Lung (tissue), 16 donors: ENCODE results near the gene DNAH9. TPM values are rescaled to one million over a fixed set of nuclear protein-coding genes. Genes with fewer than 3 reads are reported as not detected.

Experiments
- ATAC-seq: fragments of 200-7000 bp; cut with Tn5 transposase; one replicate; pipeline ENCODE4 v1.9.1; 2020; ENCODE audit warnings: moderate number of reproducible peaks; ENCODE audit not compliant: insufficient read depth, low FRiP score
- DNase-seq, 3 donors: peaks; one replicate each; pipeline ENCODE4 v3.0.0-alpha.2; 2013 to 2017
- H3K27ac ChIP-seq, 2 donors: one replicate each; pipeline ENCODE4 v1.5.1; 2013; ENCODE audit warnings: mild to moderate bottlenecking in 2 of 2, moderate library complexity in 2 of 2, control low read depth in 1 of 2, inconsistent platforms in 1 of 2, low read depth in 1 of 2, low read length in 1 of 2
- H3K27me3 ChIP-seq, 3 donors: one replicate each; pipeline ENCODE4 v1.5.1; 2013; ENCODE audit warnings: low read length in 2 of 3; ENCODE audit not compliant: control insufficient read depth in 3 of 3, insufficient read depth in 3 of 3
- H3K36me3 ChIP-seq, 4 donors: one replicate each; pipeline ENCODE4 v1.5.1; 2013; ENCODE audit warnings: low read length in 4 of 4, mild to moderate bottlenecking in 1 of 4, moderate library complexity in 1 of 4; ENCODE audit not compliant: control insufficient read depth in 4 of 4, insufficient read depth in 4 of 4
- H3K4me1 ChIP-seq, 5 donors: one replicate each; pipeline ENCODE4 v1.5.1; 2013; ENCODE audit warnings: low read length in 5 of 5, mild to moderate bottlenecking in 2 of 5, moderate library complexity in 1 of 5; ENCODE audit not compliant: control insufficient read depth in 5 of 5, insufficient read depth in 5 of 5
- H3K4me3 ChIP-seq: one replicate; pipeline ENCODE4 v1.5.1; 2013; ENCODE audit warnings: mild to moderate bottlenecking, control low read depth, moderate library complexity
- H3K9ac ChIP-seq, 2 donors: one replicate each; pipeline ENCODE4 v1.5.1; 2013; ENCODE audit warnings: low read length in 2 of 2, control low read depth in 1 of 2; ENCODE audit not compliant: insufficient read depth in 1 of 2
- H3K9me3 ChIP-seq, 4 donors: one replicate each; pipeline ENCODE4 v1.5.1; 2013; ENCODE audit warnings: low read length in 3 of 4, mild to moderate bottlenecking in 1 of 4, moderate library complexity in 1 of 4; ENCODE audit not compliant: control insufficient read depth in 4 of 4, insufficient read depth in 3 of 4
- WGBS, 2 donors: extraction: QIAGEN DNeasy Blood & Tissue Kit; methylation state at CpG; one replicate each; pipeline ENCODE4 v1.1.7; 2013; 5-methylcytosine and 5-hydroxymethylcytosine counted together
- long read RNA-seq, 5 donors: transcript quantifications; one replicate each; lab custom pipeline, GENCODE V29; 2026
- polyA plus RNA-seq, 2 donors: library from polyadenylated mRNA; stranded (reverse); fragments of 200-250 nt; gene quantifications; one replicate each; pipeline ENCODE4 v1.2.1, GENCODE V29; 2013
- total RNA-seq, 2 donors: library from RNA; depleted of rRNA in 1 of 2; stranded (reverse); fragments of >200 nt in 1 of 2; gene quantifications; one replicate each; pipeline ENCODE4 v1.2.1, GENCODE V29; 2014 to 2021
- TF ChIP-seq, protein P1 (sequence below): IDR thresholded peaks from 2 replicates; pipeline ENCODE4 v1.5.1; 2012; ENCODE audit warnings: mild to moderate bottlenecking; ENCODE audit errors: control extremely low read depth, extremely low read depth
- donor health status: control.
- donor health status: control.
- donor health status: Bipolar disorder and iron deficiency.
- donor health status: healthy.
- donor health status: DM: yes; HTN: yes; CAD: no.

Gene DNAH9, protein sequence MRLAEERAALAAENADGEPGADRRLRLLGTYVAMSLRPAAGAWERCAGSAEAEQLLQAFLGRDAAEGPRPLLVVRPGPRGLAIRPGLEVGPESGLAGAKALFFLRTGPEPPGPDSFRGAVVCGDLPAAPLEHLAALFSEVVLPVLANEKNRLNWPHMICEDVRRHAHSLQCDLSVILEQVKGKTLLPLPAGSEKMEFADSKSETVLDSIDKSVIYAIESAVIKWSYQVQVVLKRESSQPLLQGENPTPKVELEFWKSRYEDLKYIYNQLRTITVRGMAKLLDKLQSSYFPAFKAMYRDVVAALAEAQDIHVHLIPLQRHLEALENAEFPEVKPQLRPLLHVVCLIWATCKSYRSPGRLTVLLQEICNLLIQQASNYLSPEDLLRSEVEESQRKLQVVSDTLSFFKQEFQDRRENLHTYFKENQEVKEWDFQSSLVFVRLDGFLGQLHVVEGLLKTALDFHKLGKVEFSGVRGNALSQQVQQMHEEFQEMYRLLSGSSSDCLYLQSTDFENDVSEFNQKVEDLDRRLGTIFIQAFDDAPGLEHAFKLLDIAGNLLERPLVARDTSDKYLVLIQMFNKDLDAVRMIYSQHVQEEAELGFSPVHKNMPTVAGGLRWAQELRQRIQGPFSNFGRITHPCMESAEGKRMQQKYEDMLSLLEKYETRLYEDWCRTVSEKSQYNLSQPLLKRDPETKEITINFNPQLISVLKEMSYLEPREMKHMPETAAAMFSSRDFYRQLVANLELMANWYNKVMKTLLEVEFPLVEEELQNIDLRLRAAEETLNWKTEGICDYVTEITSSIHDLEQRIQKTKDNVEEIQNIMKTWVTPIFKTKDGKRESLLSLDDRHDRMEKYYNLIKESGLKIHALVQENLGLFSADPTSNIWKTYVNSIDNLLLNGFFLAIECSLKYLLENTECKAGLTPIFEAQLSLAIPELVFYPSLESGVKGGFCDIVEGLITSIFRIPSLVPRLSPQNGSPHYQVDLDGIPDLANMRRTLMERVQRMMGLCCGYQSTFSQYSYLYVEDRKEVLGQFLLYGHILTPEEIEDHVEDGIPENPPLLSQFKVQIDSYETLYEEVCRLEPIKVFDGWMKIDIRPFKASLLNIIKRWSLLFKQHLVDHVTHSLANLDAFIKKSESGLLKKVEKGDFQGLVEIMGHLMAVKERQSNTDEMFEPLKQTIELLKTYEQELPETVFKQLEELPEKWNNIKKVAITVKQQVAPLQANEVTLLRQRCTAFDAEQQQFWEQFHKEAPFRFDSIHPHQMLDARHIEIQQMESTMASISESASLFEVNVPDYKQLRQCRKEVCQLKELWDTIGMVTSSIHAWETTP (N-terminal part only)
- total RNA-seq, result 10 to 100 TPM; 35.3 to 36.1 TPM
- 1 to 10 TPM; 4.0 to 6.6 TPM for polyA plus RNA-seq
- long read RNA-seq, donor 1, result 0 reads
- long read RNA-seq, donor 2, result 0 reads
- long read RNA-seq, donor 3, partial matches to known transcripts, result 0 of 2 reads
- long read RNA-seq, donor 3, other reads (novel, unspliced or antisense), result 0 of 2 reads
- long read RNA-seq, donor 4, result 0 reads
- long read RNA-seq, donor 5, result 0 reads

DNA sequence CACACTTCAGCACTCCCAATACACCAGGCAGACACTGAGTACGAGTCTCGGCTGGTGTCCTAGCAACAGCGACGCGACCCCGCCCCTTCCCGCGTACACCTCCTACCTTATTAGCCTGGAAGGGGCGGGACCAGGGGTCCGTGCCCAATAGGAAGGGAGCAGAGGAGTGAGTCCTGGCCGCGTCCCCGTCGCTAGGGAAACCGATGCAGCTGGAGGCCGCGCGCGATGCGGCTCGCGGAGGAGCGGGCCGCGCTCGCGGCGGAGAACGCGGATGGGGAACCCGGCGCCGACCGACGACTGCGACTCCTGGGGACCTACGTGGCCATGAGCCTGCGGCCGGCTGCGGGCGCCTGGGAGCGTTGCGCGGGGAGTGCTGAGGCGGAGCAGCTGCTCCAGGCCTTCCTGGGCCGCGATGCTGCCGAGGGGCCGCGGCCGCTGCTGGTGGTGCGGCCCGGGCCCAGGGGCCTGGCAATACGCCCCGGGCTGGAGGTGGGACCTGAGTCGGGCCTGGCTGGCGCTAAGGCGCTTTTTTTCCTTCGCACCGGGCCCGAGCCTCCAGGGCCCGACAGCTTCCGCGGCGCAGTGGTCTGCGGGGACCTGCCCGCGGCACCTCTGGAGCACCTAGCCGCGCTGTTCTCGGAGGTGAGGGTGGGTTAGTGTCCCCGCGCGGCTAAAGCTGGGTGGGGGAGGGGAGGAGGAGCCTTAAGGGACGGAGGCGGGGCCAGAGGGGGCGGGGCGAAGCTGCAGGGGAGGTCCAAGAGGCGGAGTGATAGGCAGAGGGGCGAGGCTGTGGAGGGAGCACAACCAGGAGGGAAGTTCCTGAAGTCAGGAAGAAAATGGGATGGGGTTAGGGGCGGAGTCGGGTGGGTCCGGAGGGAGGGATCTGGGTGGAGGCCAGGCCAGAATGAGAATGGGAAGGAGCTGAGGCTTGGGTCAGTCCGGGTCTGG, at the start of gene DNAH9:
DNAH9 (plus strand) TSS at position 197 of the 948 bp plus-strand sequence; CDS start at position 226, 29 bp downstream.
- H3K9ac ChIP-seq, result peak within 1 kb of the TSS in 1 of 2 donors; percentile 53
- TF ChIP-seq, protein P1, sequence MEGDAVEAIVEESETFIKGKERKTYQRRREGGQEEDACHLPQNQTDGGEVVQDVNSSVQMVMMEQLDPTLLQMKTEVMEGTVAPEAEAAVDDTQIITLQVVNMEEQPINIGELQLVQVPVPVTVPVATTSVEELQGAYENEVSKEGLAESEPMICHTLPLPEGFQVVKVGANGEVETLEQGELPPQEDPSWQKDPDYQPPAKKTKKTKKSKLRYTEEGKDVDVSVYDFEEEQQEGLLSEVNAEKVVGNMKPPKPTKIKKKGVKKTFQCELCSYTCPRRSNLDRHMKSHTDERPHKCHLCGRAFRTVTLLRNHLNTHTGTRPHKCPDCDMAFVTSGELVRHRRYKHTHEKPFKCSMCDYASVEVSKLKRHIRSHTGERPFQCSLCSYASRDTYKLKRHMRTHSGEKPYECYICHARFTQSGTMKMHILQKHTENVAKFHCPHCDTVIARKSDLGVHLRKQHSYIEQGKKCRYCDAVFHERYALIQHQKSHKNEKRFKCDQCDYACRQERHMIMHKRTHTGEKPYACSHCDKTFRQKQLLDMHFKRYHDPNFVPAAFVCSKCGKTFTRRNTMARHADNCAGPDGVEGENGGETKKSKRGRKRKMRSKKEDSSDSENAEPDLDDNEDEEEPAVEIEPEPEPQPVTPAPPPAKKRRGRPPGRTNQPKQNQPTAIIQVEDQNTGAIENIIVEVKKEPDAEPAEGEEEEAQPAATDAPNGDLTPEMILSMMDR, result no peak
- peak within 1 kb of the TSS in 1 of 2 donors; percentile 82 for H3K27ac ChIP-seq

GRCh38 chr17:11550431-11550830, 47.8 kb upstream of the DNAH9 start:
- TF ChIP-seq, protein P1, result no peak
- H3K9ac ChIP-seq, result no peak overlapping the region
- 89 to 96% methylated on average over 2 of the region's 2 CpGs for WGBS, 2 donors

More for the DNA sequence above, at the start of gene DNAH9:
- WGBS, 2 donors, result 3 to 5% methylated on average over 61 to 84 of the region's 84 CpGs
- ATAC-seq (peak; percentile 98), DNase-seq (peak; percentile 96 to 97 (median 96))
- Histone ChIP-seq H3K9me3 (peaks cover 0 to 6% (median 1%) of the 10 kb centered on the region in 4 donors), H3K4me1 (peaks cover 0 to 4% (median 0%) of the 10 kb centered on the region in 5 donors), H3K27me3 (no peaks in the 10 kb centered on the region), H3K36me3 (no peaks in the 10 kb centered on the region), H3K4me3 (peak within 1 kb of the TSS; percentile 55)

GRCh38 chr17:11551442-11551841, 46.8 kb upstream of the DNAH9 start:
- peaks cover 0 to 2% (median 0%) of the 10 kb centered on the region in 4 donors for H3K9me3 ChIP-seq
- TF ChIP-seq, protein P1, result no peak
- 63 to 70% methylated on average over 6 of the region's 6 CpGs for WGBS, 2 donors
- H3K27me3 ChIP-seq, result peaks cover 0 to 5% (median 0%) of the 10 kb centered on the region in 3 donors
- H3K4me1 ChIP-seq, result no peaks in the 10 kb centered on the region
- H3K4me3 ChIP-seq, result no peak overlapping the region
- H3K9ac ChIP-seq, result no peak overlapping the region
- no peaks in the 10 kb centered on the region for H3K36me3 ChIP-seq
- no peak overlapping the region for H3K27ac ChIP-seq
- DNase-seq (no peak), ATAC-seq (no peak)

More at GRCh38 chr17:11550431-11550830, 47.8 kb upstream of the DNAH9 start:
- Histone ChIP-seq H3K27ac (no peak overlapping the region), H3K4me3 (no peak overlapping the region), H3K4me1 (no peaks in the 10 kb centered on the region), H3K27me3 (peaks cover 0 to 5% (median 0%) of the 10 kb centered on the region in 3 donors), H3K9me3 (peaks cover 0 to 2% (median 0%) of the 10 kb centered on the region in 4 donors), H3K36me3 (no peaks in the 10 kb centered on the region)
- DNase-seq (no peak), ATAC-seq (no peak)
